Putamen (tissue), 1 donor: ENCODE results near the gene NTMT2.
"Not testable (repeated sequence)": the region's sequence is repeated elsewhere in the genome, so short reads cannot be mapped to it uniquely, and the experiment has no call there.

ENCODE experiments used
- DNase-seq: peaks from one replicate; pipeline ENCODE4 v3.0.0-alpha.2; 2016; ENCODE audit warnings: low spot score

The NTMT2 gene

DNA sequence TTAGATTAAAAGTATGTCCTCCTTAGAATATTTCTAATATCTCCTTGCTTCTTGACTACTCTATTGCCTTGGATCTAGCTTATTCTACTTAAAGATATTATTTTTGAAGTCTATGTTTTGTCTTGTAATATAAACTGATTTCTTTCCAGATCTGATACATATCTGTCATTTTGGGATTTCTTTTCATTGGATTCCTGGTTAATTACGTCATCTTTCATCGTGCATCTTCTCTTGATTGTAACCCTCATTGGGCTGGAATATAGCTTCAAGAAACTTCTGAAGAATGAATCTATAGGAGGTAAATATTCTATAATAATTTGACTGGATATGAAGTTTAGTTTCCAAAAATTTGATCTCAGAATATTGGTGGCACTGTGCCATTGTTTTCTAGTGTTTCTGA lies 12.1 kb downstream of the NTMT2 start:
- no peak for DNase-seq

GRCh38 chr1:170162459-170163246 lies 16.9 kb downstream of the NTMT2 start:
- DNase-seq = no peak

DNA sequence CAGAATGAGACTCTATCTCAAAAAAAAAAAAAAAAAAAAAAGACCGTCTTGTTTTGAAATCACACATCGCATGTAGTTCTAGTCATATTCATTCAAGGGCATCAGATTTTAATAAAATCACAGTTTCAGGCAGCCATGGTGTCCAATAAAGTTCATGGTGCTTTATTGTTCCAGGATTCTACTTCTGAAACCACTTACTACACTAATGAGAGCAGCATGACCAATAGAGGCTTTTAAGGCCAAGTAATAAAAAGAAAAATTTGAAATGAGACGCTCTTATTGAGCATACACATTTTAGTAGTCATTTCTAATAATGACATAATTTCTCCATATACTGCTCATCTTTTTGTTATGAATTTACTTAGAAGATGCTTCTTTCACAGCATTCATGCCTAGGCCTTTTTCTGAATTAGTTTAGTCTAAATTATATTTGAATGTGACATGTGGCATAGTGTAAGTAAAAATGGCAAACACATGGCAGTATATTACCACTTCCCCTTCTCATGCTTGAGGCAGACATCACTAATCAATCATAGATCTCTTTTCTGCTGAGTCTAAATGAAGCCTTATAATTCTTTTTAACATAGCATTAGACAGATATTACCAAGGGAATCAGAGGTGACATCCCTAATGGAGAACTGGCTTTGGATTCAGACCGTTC lies 18.5 kb downstream of the NTMT2 start:
- no peak for DNase-seq

GRCh38 chr1:170166518-170167180 lies 20.9 kb downstream of the NTMT2 start:
- DNase-seq = no peak

- DNase-seq = no peak
Observed at GRCh38 chr1:170168265-170168664, 22.5 kb downstream of the NTMT2 start.

DNA sequence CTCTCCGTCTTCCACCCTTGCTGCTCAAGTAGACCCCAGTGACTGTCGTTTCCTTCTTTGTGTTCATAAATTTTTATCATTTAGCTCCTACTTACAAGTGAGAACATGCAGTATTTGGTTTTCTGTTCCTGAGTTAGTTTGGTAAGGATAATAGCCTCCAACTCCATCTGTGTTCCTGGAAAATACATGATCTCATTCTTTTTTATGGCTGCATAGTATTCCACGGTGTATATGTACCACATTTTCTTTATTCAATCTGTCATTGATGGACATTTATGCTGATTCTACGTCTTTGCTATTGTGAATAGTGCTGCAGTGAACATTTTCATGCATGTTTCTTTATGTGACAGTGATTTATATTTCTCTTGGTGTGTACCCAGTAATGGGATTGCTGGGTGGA lies 24.8 kb downstream of the NTMT2 start:
- not testable (repeated sequence) for DNase-seq

DNA sequence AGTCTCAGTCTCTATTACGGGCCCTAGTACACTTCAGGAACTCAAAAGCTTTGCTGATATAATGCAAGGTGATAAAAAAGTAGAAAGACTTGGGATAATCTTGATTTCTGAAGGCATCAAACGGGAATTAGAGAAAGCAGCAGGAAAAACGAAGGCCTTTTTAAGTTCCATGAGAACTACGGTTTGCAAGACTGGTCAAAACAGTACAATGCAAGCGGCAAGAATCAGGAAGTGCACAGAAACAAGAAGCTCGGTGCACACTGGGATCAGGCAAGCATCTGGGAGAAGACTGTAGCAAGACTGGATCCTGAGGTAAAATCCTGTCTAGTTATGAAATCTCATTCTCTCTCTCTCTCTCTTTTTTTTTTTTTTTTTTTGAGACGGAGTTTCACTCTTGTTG lies 28.6 kb downstream of the NTMT2 start:
- no peak for DNase-seq

GRCh38 chr1:170175041-170175440 lies 29.3 kb downstream of the NTMT2 start:
- DNase-seq = no peak

DNA sequence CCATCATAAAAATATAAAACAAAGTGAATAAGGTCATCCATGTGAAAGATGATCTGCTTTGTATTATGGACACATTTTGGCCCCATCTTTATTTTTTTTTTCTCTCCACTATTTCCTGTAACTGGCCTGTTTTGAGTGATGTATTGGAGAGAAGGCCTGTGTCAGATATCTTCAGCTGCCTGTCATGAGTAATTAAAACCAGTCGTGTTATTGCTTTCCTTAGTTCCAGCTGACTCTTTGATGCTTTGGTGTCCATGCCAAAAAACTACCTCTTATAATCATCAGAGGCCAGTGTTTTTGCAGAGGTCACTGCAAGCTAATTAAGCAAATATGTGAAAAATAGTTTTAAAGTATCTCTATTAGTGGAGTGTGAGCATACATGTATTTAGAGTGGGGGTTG lies 29.7 kb downstream of the NTMT2 start:
- DNase-seq = no peak

DNA sequence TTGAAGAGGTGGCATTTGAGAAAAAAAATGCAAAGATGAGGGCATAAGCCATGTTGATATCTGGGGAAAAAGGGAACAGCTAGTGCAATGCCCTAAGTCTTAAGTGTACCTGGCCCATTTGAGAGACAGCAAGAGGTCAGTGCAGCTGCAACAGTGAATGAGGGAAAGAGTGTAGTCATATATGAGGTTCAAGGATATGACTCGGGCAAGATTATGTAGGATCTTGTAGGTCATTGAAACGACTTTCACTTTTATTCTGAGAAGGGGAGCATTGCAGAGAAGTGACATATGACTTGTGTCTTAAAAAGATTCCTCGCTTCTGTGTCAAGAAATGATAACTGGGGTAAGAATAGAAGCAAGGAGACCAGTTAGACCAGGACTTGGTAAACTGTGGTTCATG lies 31.0 kb downstream of the NTMT2 start:
- DNase-seq = no peak

GRCh38 chr1:170182442-170182841 lies 36.7 kb downstream of the NTMT2 start:
- DNase-seq = no peak

GRCh38 chr1:170192546-170192945 lies 46.8 kb downstream of the NTMT2 start:
- no peak for DNase-seq

GRCh38 chr1:170194451-170194850 lies 48.7 kb downstream of the NTMT2 start:
- DNase-seq = no peak

DNA sequence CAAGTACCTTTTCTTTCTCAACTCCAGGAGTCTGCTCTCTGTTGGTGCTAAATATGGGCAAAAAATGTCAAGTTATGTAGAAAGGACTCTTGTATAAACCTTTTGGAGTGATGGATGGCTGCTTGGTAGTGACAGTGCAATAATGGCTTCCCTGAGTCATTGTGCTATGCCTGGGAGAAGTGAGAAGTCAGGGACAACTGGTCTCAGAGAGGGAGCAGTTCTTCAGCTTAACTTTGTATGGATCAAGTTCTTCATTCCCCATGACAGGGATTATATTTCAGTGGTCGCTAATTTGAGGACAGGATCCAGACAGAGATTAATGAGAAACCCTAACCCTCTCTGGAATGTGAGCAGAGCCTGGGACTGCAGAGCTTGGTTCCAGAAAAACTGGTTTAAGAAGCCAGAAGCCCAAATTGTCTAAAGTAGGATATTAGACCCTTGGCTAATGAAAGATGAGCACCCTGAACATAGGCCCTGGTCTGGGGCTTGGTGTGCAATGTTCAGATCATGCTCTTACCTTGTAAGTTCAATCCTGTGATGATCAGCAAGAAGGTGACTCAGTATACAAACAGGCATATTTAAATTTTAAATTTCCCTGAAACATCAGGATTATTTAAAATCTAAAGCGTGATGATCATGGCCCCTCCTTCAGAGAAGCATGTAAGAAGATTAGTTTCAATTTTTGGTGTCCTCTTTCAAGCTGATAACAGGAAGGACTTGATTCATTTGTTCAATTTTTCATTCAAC lies 50.9 kb downstream of the NTMT2 start:
- no peak for DNase-seq

DNA sequence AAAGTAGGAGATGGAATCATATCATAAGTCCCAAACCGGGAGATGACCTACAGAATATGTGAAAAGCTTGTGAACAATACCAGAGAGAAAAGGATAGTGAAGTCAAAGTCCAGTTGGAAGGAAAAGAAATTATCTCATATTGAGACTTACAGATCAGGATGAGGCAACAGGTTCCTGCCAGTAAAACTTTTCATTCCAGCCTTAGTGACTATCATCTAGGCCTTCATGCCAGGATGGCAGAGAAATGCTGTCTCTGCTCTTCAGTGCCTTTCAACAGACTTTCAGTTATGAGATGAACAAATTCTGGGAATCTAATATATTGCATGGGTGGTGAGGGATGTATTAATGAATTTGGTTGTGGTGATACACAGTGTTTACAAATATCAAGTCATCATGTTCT lies 52.3 kb downstream of the NTMT2 start:
- no peak for DNase-seq

DNA sequence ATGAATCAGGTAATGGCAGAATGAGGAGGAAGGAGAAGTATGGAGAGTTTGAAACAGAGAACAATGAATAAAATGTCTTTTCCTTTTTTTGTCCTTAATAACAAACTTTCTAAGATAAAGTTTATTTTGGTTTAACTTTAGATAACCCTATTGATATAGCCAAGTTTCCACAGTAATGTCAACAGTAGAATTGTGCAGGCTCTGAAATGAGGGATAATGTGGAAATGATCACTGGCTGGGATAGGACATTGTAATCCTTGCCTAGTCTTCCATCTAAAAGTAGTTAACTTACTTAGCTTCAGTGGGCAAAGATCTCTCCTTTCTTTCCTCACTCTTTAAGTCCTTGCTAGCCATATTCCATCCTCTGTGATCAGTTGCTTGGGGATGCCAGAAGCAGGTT lies 52.8 kb downstream of the NTMT2 start:
- no peak for DNase-seq

GRCh38 chr1:170200161-170200560 lies 54.4 kb downstream of the NTMT2 start:
- no peak for DNase-seq

DNA sequence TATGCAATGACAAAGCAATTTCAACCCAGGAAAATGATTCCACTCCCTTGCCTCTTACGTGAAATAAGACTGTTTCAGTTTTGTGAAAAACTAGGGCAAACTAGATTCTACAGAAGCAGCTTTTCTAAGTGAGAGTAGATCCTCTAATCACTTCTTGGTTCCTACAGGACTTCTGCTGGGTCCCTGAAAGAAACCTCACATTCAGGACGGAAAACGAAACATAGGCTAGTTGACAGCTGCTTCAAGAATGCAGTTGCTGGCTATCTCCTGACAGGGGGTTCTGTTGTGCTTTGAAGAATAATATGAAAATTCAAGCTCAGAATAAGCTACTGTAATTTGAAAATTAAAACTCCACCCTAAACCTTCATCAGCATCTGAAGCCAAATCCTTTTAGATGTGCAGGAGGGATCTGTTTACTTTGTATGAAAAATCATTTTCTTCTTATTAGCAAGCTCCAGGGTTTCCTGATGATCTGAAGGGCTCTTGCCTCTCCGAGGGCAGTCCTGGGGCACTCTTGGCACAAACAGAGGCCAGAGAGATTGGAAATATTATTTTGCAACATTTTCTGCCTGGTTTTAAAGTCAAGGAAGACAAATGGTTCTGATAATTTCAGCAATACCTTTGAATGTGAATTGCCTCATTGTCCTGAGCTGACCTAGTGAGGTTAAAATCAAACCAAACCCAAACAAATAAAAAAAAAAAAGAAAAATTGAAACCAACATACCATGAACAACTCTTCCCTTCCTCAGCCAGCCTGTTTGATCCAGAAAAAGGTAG lies 55.0 kb downstream of the NTMT2 start:
- peak; percentile 21 for DNase-seq

GRCh38 chr1:170203693-170204092 lies 57.9 kb downstream of the NTMT2 start:
- DNase-seq = no peak

- DNase-seq = no peak
Observed at GRCh38 chr1:170204121-170204520, 58.4 kb downstream of the NTMT2 start.

DNA sequence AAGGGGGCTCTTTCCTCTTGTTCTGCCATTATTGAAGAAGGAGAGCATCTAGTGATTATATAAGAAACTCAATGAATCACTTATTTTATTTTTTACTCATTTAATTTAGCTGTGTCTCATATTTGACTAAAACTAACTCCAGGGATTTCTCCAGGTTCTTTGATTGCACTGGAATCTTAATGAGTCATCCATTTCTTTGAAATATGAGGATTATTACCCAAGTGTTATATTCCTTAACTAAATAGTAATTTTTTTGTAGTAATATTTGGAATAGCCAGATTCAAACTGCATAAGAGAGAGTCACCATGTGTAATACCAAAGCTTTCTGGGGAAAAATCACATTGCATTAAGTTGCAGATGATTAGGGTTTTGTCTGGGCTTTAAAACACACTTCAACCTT lies 59.5 kb downstream of the NTMT2 start:
- no peak for DNase-seq

- DNase-seq = no peak
Observed at GRCh38 chr1:170209125-170209524, 63.4 kb downstream of the NTMT2 start.
